CD4-positive, alpha-beta memory T cell (primary cell): Measurements from ENCODE around the gene COA3. TPM values are rescaled to one million over a fixed set of nuclear protein-coding genes. Genes with fewer than 3 reads are reported as not detected.

Source experiments
- CTCF ChIA-PET: fragments of 350-600 bp; sonication (Branson Sonifier 250); formaldehyde crosslinking; loops from one replicate; lab custom pipeline; 2021; ENCODE audit warnings: inconsistent platforms; ENCODE audit not compliant: partially characterized antibody; lab: Charles Lee
- POLR2A ChIA-PET: fragments of 350-600 bp; sonication (Branson Sonifier 250); formaldehyde crosslinking; loops from one replicate; lab custom pipeline; 2021; ENCODE audit not compliant: partially characterized antibody; lab: Charles Lee
- DNase-seq, 5 donors: peaks; one replicate each; pipeline versions ENCODE4 v3.0.0 to v3.0.0-alpha.2; 2020 to 2022; ENCODE audit warnings: mixed read lengths in 1 of 5
- H3K27ac ChIP-seq: one replicate; pipeline ENCODE4 v1.7.0; 2013; ENCODE audit warnings: low read depth, low read length
- H3K27me3 ChIP-seq: 2 replicates; pipeline ENCODE4 v1.7.0; 2013; ENCODE audit warnings: mild to moderate bottlenecking, low read length, moderate library complexity; ENCODE audit not compliant: insufficient read depth
- H3K36me3 ChIP-seq: 2 replicates; pipeline ENCODE4 v1.7.0; 2013; ENCODE audit warnings: mild to moderate bottlenecking, low read length, moderate library complexity; ENCODE audit not compliant: insufficient read depth
- H3K4me1 ChIP-seq: 2 replicates; pipeline ENCODE4 v1.7.0; 2013; ENCODE audit warnings: mild to moderate bottlenecking, low read length, moderate library complexity; ENCODE audit not compliant: insufficient read depth
- H3K4me3 ChIP-seq, 2 donors: one replicate each; pipeline ENCODE4 v1.7.0; 2013; ENCODE audit warnings: low read length in 2 of 2, mild to moderate bottlenecking in 1 of 2
- H3K9me3 ChIP-seq, 2 donors: one replicate each; pipeline ENCODE4 v1.7.0; 2013; ENCODE audit warnings: low read length in 2 of 2, control low read depth in 1 of 2; ENCODE audit not compliant: control insufficient read depth in 1 of 2
- H3K27ac Mint-ChIP-seq, 7 donors: one replicate each; pipeline ENCODE4 v1.8.0; 2020 to 2021; ENCODE audit warnings: mixed read lengths in 7 of 7, mild to moderate bottlenecking in 6 of 7, inconsistent platforms in 3 of 7, moderate library complexity in 3 of 7
- H3K27me3 Mint-ChIP-seq, 2 donors: one replicate each; pipeline ENCODE4 v1.8.0; 2020 to 2021; ENCODE audit warnings: mixed read lengths in 2 of 2
- H3K36me3 Mint-ChIP-seq, 2 donors: one replicate each; pipeline ENCODE4 v1.8.0; 2020 to 2021; ENCODE audit warnings: mixed read lengths in 2 of 2, inconsistent platforms in 1 of 2, mild to moderate bottlenecking in 1 of 2
- H3K4me1 Mint-ChIP-seq, 4 donors: one replicate each; pipeline ENCODE4 v1.8.0; 2020 to 2021; ENCODE audit warnings: mixed read lengths in 4 of 4, mild to moderate bottlenecking in 1 of 4
- H3K4me3 Mint-ChIP-seq, 8 donors: one replicate each; pipeline ENCODE4 v1.8.0; 2020 to 2021; ENCODE audit warnings: mixed read lengths in 8 of 8, mild to moderate bottlenecking in 7 of 8, moderate library complexity in 6 of 8, inconsistent platforms in 3 of 8
- H3K9me3 Mint-ChIP-seq, 8 donors: one replicate each; pipeline ENCODE4 v1.8.0; 2020 to 2021; ENCODE audit warnings: mixed read lengths in 8 of 8, mild to moderate bottlenecking in 5 of 8, inconsistent platforms in 3 of 8, moderate library complexity in 1 of 8
- intact Hi-C: fragments of 100-400 bp; cut with micrococcal nuclease; formaldehyde crosslinking; loops from one replicate; pipeline ENCODE4 v1.15.1; 2023
- polyA plus RNA-seq, 2 donors: library from polyadenylated mRNA; unstranded; fragments of 300-500 nt; fragmentation: Illumina TruSeq; gene quantifications; one replicate each; pipeline ENCODE4 v1.2.3, GENCODE V29; 2021
- total RNA-seq, 2 experiments: library from RNA; stranded (reverse); gene quantifications; one replicate each; pipeline ENCODE4 v1.2.3, GENCODE V29; 2021

The COA3 gene
- total and polyA plus RNA-seq, 4 experiments from 2014 or later = 27.7 to 153 (median 70.0) TPM

GRCh38 chr17:42844761-42845555, 46.5 kb upstream of the COA3 start:
- ChIA-PET POLR2A (interaction anchor here (1.2 to 1.3 kb wide), 2 partner anchors 10 to 11 kb away, joined by 3 to 4 read pairs; no protein-coding TSS in a partner anchor), CTCF (interaction anchor here (0.6 to 2.1 kb wide), 2 partner anchors 11 to 467 kb away, joined by 3 to 4 read pairs; partner anchors contain the start of gene PSME3)
- no peak overlapping the region for H3K4me3 ChIP-seq
- no peak for DNase-seq
- Mint-ChIP-seq H3K27ac (no peak overlapping the region), H3K4me3 (no peak overlapping the region), H3K9me3 (no peaks in the 10 kb centered on the region), H3K27me3 (no peaks in the 10 kb centered on the region), H3K36me3 (peaks cover 36 to 57% of the 10 kb centered on the region in 2 donors), H3K4me1 (peaks cover 0 to 8% (median 4%) of the 10 kb centered on the region in 4 donors)
- H3K9me3 ChIP-seq = no peaks in the 10 kb centered on the region
- no peaks in the 10 kb centered on the region for H3K4me1 ChIP-seq
- H3K36me3 ChIP-seq = peaks cover 34% of the 10 kb centered on the region
- H3K27me3 ChIP-seq = no peaks in the 10 kb centered on the region
- intact Hi-C loops = no loop called here
- H3K27ac ChIP-seq = no peak overlapping the region

GRCh38 chr17:42844271-42844670, 45.8 kb upstream of the COA3 start, which contains the start of gene AOC2:
Gene AOC2 (plus strand): TSS chr17:42844580. CDS start chr17:42844627, 47 bp downstream.
- no peaks in the 10 kb centered on the region for H3K4me1 ChIP-seq
- no peaks in the 10 kb centered on the region for H3K9me3 ChIP-seq
- H3K27ac ChIP-seq = no peak within 1 kb of the TSS
- no peak within 1 kb of the TSS for H3K4me3 ChIP-seq
- no peak for DNase-seq
- Mint-ChIP-seq H3K9me3 (no peaks in the 10 kb centered on the region), H3K4me3 (peak within 1 kb of the TSS in 1 of 8 donors; percentile 54), H3K27me3 (no peaks in the 10 kb centered on the region), H3K4me1 (peaks cover 0 to 8% (median 5%) of the 10 kb centered on the region in 4 donors), H3K27ac (no peak within 1 kb of the TSS), H3K36me3 (peaks cover 39 to 61% of the 10 kb centered on the region in 2 donors)
- CTCF ChIA-PET = interaction anchor here (1.7 to 2.1 kb wide), 2 partner anchors 11 to 154 kb away, joined by 4 to 6 read pairs; partner anchors contain the start of genes PSME3 and RPL27
- H3K27me3 ChIP-seq = no peaks in the 10 kb centered on the region
- POLR2A ChIA-PET = no interaction called here
- intact Hi-C loops = no loop called here
- H3K36me3 ChIP-seq = peaks cover 38% of the 10 kb centered on the region

- Histone ChIP-seq H3K27me3 (no peaks in the 10 kb centered on the region), H3K36me3 (peaks cover 46% of the 10 kb centered on the region), H3K4me1 (no peaks in the 10 kb centered on the region), H3K9me3 (no peaks in the 10 kb centered on the region), H3K27ac (no peak overlapping the region), H3K4me3 (no peak overlapping the region)
- POLR2A ChIA-PET = interaction anchor here (1.3 kb wide), 1 partner anchor 155 kb away, joined by 4 read pairs; the partner anchor contains the start of gene RPL27
- Mint-ChIP-seq H3K36me3 (peaks cover 47 to 69% of the 10 kb centered on the region in 2 donors), H3K27ac (peak overlapping the region in 1 of 7 donors; percentile 58), H3K4me1 (peaks cover 0 to 10% (median 6%) of the 10 kb centered on the region in 4 donors), H3K9me3 (no peaks in the 10 kb centered on the region), H3K4me3 (no peak overlapping the region), H3K27me3 (no peaks in the 10 kb centered on the region)
- DNase-seq = peak in 2 of 5 donors; percentile 16 to 19
- intact Hi-C loops = loop anchor here (2.0 kb wide), 1 partner anchor 495 kb away; no protein-coding TSS in a partner anchor
- CTCF ChIA-PET = interaction anchor here (0.9 to 2.1 kb wide), 4 partner anchors 10 to 154 kb away, joined by 3 to 6 read pairs (median 4); partner anchors contain the start of genes BECN1, PSME3 and RPL27
These were observed 44.9 kb upstream of the COA3 start for GRCh38 chr17:42843358-42843934.

GRCh38 chr17:42841975-42842685, 43.6 kb upstream of the COA3 start:
- Mint-ChIP-seq H3K4me3 (no peak overlapping the region), H3K27ac (peak overlapping the region in 1 of 7 donors; percentile 59), H3K9me3 (no peaks in the 10 kb centered on the region), H3K4me1 (peaks cover 2 to 15% (median 7%) of the 10 kb centered on the region in 4 donors), H3K27me3 (no peaks in the 10 kb centered on the region), H3K36me3 (peaks cover 55 to 79% of the 10 kb centered on the region in 2 donors)
- POLR2A ChIA-PET = interaction anchor here (1.6 kb wide), 1 partner anchor 9 kb away, joined by 4 read pairs; the partner anchor contains the start of gene PSME3
- H3K36me3 ChIP-seq = peaks cover 59% of the 10 kb centered on the region
- no peaks in the 10 kb centered on the region for H3K9me3 ChIP-seq
- no peaks in the 10 kb centered on the region for H3K4me1 ChIP-seq
- intact Hi-C loops = loop anchor here (2.0 kb wide), 1 partner anchor 497 kb away; no protein-coding TSS in a partner anchor
- no peaks in the 10 kb centered on the region for H3K27me3 ChIP-seq
- no peak overlapping the region for H3K27ac ChIP-seq
- DNase-seq = no peak
- CTCF ChIA-PET = interaction anchor here (0.7 to 1.7 kb wide), 3 partner anchors 18 to 642 kb away, joined by 3 to 6 read pairs (median 4); partner anchors contain the start of genes BECN1, DHX8 and RPL27
- H3K4me3 ChIP-seq = no peak overlapping the region

GRCh38 chr17:42835732-42836131, 37.2 kb upstream of the COA3 start:
- Histone ChIP-seq H3K27ac (no peak overlapping the region), H3K4me3 (no peak overlapping the region), H3K9me3 (no peaks in the 10 kb centered on the region), H3K36me3 (peaks cover 31% of the 10 kb centered on the region), H3K4me1 (peaks cover 17% of the 10 kb centered on the region), H3K27me3 (no peaks in the 10 kb centered on the region)
- intact Hi-C loops = loop anchor here (10.0 kb wide), 1 partner anchor 649 kb away; the partner anchor contains the start of gene DHX8
- H3K27me3 Mint-ChIP-seq = no peaks in the 10 kb centered on the region
- peaks cover 0 to 3% (median 0%) of the 10 kb centered on the region in 8 donors for H3K9me3 Mint-ChIP-seq
- peaks cover 30 to 55% of the 10 kb centered on the region in 2 donors for H3K36me3 Mint-ChIP-seq
- H3K27ac Mint-ChIP-seq = no peak overlapping the region
- peaks cover 19 to 36% (median 26%) of the 10 kb centered on the region in 4 donors for H3K4me1 Mint-ChIP-seq
- CTCF ChIA-PET = interaction anchor here (2.1 kb wide), 1 partner anchor 11 kb away, joined by 10 read pairs; the partner anchor contains the start of gene BECN1
- no peak for DNase-seq
- POLR2A ChIA-PET = interaction anchor here (1.0 kb wide), 1 partner anchor 12 kb away, joined by 4 read pairs; the partner anchor contains the start of gene BECN1
- H3K4me3 Mint-ChIP-seq = no peak overlapping the region

- ChIA-PET CTCF (interaction anchor here (0.7 to 2.9 kb wide), 8 partner anchors 9 to 527 kb away, joined by 3 to 16 read pairs (median 4); partner anchors contain the start of genes AOC2, BECN1, RPL27 and VPS25), POLR2A (interaction anchor here (0.6 to 3.1 kb wide), 11 partner anchors 8 to 535 kb away, joined by 3 to 61 read pairs (median 4); partner anchors contain the start of genes BECN1, PSMC3IP, RPL27 and TMEM106A)
- Histone ChIP-seq H3K4me3 (peak overlapping the region; percentile 72 to 97), H3K27me3 (no peaks in the 10 kb centered on the region), H3K4me1 (peaks cover 17% of the 10 kb centered on the region), H3K36me3 (peaks cover 24% of the 10 kb centered on the region), H3K27ac (peak overlapping the region; percentile 94), H3K9me3 (no peaks in the 10 kb centered on the region)
- Mint-ChIP-seq H3K27me3 (no peaks in the 10 kb centered on the region), H3K27ac (peak overlapping the region; percentile 99 to 100 (median 99)), H3K9me3 (peaks cover 0 to 3% (median 0%) of the 10 kb centered on the region in 8 donors), H3K4me3 (peak overlapping the region; percentile 93 to 97 (median 96)), H3K4me1 (peaks cover 19 to 35% (median 25%) of the 10 kb centered on the region in 4 donors), H3K36me3 (peaks cover 20 to 41% of the 10 kb centered on the region in 2 donors)
- no peak for DNase-seq
- intact Hi-C loops = loop anchor here (1.0 to 10.0 kb wide), 2 partner anchors 10 to 651 kb away; partner anchors contain the start of genes BECN1 and DHX8
These were observed 35.4 kb upstream of the COA3 start for GRCh38 chr17:42833767-42834422.
